CD4-positive, alpha-beta T cell treated with Interleukin-10 for 1 hour (primary cell): ENCODE measurements around the gene POR.
"Not testable (repeated sequence)": the region's sequence is repeated elsewhere in the genome, so short reads cannot be mapped to it uniquely, and the experiment has no call there.

Experiments used
- DNase-seq: peaks from one replicate; pipeline ENCODE4 v3.0.0-alpha.2; 2020

POR gene

GRCh38 chr7:75993689-75994387 is 78.9 kb downstream of the POR start:
- DNase-seq, result peak; percentile 15

GRCh38 chr7:75994388-75995051 is 79.6 kb downstream of the POR start, which contains the start of gene TMEM120A:
Gene TMEM120A, minus strand, starts transcription at chr7:75994595. Its CDS starts 25 bp downstream, at chr7:75994570.
- DNase-seq, result peak; percentile 93

- DNase-seq, result no peak
These were observed 80.1 kb downstream of the POR start for GRCh38 chr7:75995052-75995471.

GRCh38 chr7:75995996-75996395 is 81.0 kb downstream of the POR start:
- no peak for DNase-seq

GRCh38 chr7:75996476-75996875 is 81.5 kb downstream of the POR start:
- DNase-seq, result no peak

- no peak for DNase-seq
These were observed 83.1 kb downstream of the POR start for GRCh38 chr7:75998038-75998437.

- no peak for DNase-seq
These were observed 85.6 kb downstream of the POR start for GRCh38 chr7:76000566-76000965.

- no peak for DNase-seq
These were observed 87.2 kb downstream of the POR start for GRCh38 chr7:76002139-76002538.

- no peak for DNase-seq
These were observed 87.9 kb downstream of the POR start for GRCh38 chr7:76002822-76003221.

GRCh38 chr7:76003351-76003750 is 88.4 kb downstream of the POR start:
- DNase-seq, result no peak

GRCh38 chr7:76005004-76005403 is 90.0 kb downstream of the POR start:
- DNase-seq, result not testable (repeated sequence)

GRCh38 chr7:76008156-76008687 is 93.3 kb downstream of the POR start:
- DNase-seq, result peak; percentile 25

- DNase-seq, result no peak
These were observed 95.0 kb downstream of the POR start for GRCh38 chr7:76009672-76010600.

- no peak for DNase-seq
These were observed 96.5 kb downstream of the POR start for GRCh38 chr7:76011442-76011861.

- no peak for DNase-seq
These were observed 101.4 kb downstream of the POR start for GRCh38 chr7:76016191-76016947.

- DNase-seq, result not testable (repeated sequence)
These were observed 103.6 kb downstream of the POR start for GRCh38 chr7:76018520-76018919.

- DNase-seq, result peak; percentile 71
These were observed 105.2 kb downstream of the POR start for GRCh38 chr7:76020031-76020714.

GRCh38 chr7:76022026-76022780 is 107.2 kb downstream of the POR start:
- no peak for DNase-seq

GRCh38 chr7:76023002-76023401 is 108.0 kb downstream of the POR start:
- DNase-seq, result no peak

- DNase-seq, result not testable (repeated sequence)
These were observed 114.7 kb downstream of the POR start for GRCh38 chr7:76029682-76030081.

- no peak for DNase-seq
These were observed 117.0 kb downstream of the POR start for GRCh38 chr7:76031964-76032363.
